ENCODE results near the gene MAGOHB. TPM values are rescaled to one million over a fixed set of nuclear protein-coding genes. Genes with fewer than 3 reads are reported as not detected.
"Not testable (repeated sequence)": the region's sequence is repeated elsewhere in the genome, so short reads cannot be mapped to it uniquely, and the experiment has no call there.

MAGOHB gene
- total RNA-seq, 1 experiment from 2014 or later = 91.4 TPM

DNA sequence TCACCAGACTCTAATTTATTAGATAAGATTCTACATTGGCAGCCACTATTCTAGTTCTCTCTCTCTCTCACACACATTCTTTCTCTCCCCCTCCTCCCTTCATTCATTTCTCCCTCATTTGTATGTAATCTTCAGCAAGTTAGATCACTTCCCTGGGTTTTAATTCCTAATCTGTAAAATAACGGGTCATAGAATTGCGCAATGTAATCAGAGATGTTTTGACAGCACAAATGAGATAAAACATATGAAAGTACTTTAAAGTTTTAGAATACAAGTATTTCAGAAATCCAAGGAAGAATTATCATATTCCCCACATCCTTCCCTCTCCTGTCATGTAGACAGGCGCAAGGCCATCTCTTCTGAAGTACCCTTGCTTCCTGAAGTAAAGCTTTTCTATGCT is 38.8 kb upstream of the MAGOHB start:
- BruUV-seq (replicated peaks) = no TSS peak
- no peak for TF ChIP-seq EZH2 (IDR thresholded peaks at IDR 0.05; ENCODE audit: low read depth)
- TF ChIP-seq, protein P1, sequence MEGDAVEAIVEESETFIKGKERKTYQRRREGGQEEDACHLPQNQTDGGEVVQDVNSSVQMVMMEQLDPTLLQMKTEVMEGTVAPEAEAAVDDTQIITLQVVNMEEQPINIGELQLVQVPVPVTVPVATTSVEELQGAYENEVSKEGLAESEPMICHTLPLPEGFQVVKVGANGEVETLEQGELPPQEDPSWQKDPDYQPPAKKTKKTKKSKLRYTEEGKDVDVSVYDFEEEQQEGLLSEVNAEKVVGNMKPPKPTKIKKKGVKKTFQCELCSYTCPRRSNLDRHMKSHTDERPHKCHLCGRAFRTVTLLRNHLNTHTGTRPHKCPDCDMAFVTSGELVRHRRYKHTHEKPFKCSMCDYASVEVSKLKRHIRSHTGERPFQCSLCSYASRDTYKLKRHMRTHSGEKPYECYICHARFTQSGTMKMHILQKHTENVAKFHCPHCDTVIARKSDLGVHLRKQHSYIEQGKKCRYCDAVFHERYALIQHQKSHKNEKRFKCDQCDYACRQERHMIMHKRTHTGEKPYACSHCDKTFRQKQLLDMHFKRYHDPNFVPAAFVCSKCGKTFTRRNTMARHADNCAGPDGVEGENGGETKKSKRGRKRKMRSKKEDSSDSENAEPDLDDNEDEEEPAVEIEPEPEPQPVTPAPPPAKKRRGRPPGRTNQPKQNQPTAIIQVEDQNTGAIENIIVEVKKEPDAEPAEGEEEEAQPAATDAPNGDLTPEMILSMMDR (conservative IDR thresholded peaks at IDR 0.05) = no peak
- ChIA-PET POLR2A (ENCODE audit: unreplicated experiment) (no interaction called here), CTCF (no interaction called here)
- no peaks in the 10 kb centered on the region for H3K9me2 ChIP-seq (ENCODE audit: insufficient read depth)
- H3K27ac ChIP-seq = no peak overlapping the region
- no peaks in the 10 kb centered on the region for H3K4me1 ChIP-seq (replicated peaks; ENCODE audit: insufficient read depth)
- H4K20me1 ChIP-seq (ENCODE audit: insufficient read depth) = no peaks in the 10 kb centered on the region
- peaks cover 3% of the 10 kb centered on the region; the same call in 1 of the 2 replicates for H3K9me3 ChIP-seq (ENCODE audit: insufficient read depth, low read depth)
- no peak for DNase-seq
- H3K36me3 ChIP-seq (ENCODE audit: low read depth) = no peaks in the 10 kb centered on the region
- H2AFZ ChIP-seq = no peak overlapping the region
- intact Hi-C loops (cut with micrococcal nuclease; ENCODE audit: unreplicated experiment) = no loop called here
- no peaks in the 10 kb centered on the region for H3K27me3 ChIP-seq (ENCODE audit: insufficient read depth, low read depth)
- H3F3A ChIP-seq (ENCODE audit: insufficient read depth, low read depth) = peaks cover 4% of the 10 kb centered on the region; the same call in 1 of the 2 replicates
- H3K4me2 ChIP-seq = no peak overlapping the region
- H3K4me3 ChIP-seq = no peak overlapping the region
- H3K79me2 ChIP-seq (ENCODE audit: low read depth) = no peaks in the 10 kb centered on the region

DNA sequence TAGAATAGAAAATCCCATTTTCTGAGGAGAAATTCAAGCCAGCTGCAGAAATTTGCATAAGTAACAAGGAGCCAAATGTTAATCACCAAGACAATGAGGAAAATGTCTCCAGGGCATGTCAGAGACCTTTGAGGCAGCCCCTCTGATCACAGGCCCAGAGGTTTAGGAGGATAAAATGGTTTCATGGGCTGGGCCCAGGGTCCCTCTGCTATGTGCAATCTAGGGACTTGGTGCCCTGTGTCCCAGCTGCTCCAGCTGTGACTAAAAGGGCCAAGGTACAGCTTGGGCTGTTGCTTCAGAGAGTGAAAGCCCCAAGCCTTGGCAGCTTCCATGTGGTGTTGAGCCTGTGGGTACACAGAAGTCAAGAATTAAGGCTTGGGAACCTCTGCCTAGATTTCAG is 33.2 kb upstream of the MAGOHB start:
- CTCF ChIA-PET; H4K20me1 ChIP-seq (ENCODE audit: insufficient read depth); H3K4me3 ChIP-seq; H3K27me3 ChIP-seq (ENCODE audit: insufficient read depth, low read depth); BruUV-seq (replicated peaks); DNase-seq; H3K36me3 ChIP-seq (ENCODE audit: low read depth); H3K79me2 ChIP-seq (ENCODE audit: low read depth); intact Hi-C loops (cut with micrococcal nuclease; ENCODE audit: unreplicated experiment); H2AFZ ChIP-seq; H3F3A ChIP-seq (ENCODE audit: insufficient read depth, low read depth); H3K9me2 ChIP-seq (ENCODE audit: insufficient read depth); H3K4me1 ChIP-seq (replicated peaks; ENCODE audit: insufficient read depth); H3K4me2 ChIP-seq; POLR2A ChIA-PET (ENCODE audit: unreplicated experiment); H3K27ac ChIP-seq: not testable (repeated sequence)
- peaks cover 15% of the 10 kb centered on the region for H3K9me3 ChIP-seq (ENCODE audit: insufficient read depth, low read depth)

DNA sequence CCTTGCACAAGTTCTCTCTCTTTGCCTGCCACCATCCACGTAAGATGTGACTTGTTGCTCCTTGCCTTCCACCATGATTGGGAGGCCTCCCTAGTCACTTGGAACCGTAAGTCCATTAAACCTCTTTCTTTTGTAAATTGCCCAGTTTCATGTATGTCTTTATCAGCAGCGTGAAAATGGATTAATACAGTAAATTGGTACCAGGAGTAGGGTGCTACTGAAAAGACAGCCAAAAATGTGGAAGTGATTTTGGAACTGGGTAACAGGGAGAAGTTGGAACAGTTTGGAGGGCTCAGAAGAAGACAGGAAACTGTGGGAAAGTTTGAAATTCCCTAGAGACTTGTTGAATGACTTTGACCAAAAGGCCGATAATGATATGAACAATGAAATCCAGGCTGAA is 32.5 kb upstream of the MAGOHB start:
- TF ChIP-seq, protein P1 (conservative IDR thresholded peaks at IDR 0.05) = no peak
- TF ChIP-seq EZH2 (IDR thresholded peaks at IDR 0.05; ENCODE audit: low read depth) = no peak
- Histone ChIP-seq H3K9me3 (ENCODE audit: insufficient read depth, low read depth) (peaks cover 15% of the 10 kb centered on the region), H3K9me2 (ENCODE audit: insufficient read depth) (no peaks in the 10 kb centered on the region), H2AFZ (no peak overlapping the region), H3K4me3 (no peak overlapping the region), H4K20me1 (ENCODE audit: insufficient read depth) (no peaks in the 10 kb centered on the region), H3K27ac (no peak overlapping the region), H3K4me2 (no peak overlapping the region), H3F3A (ENCODE audit: insufficient read depth, low read depth) (peaks cover 4% of the 10 kb centered on the region; the same call in 1 of the 2 replicates), H3K79me2 (ENCODE audit: low read depth) (no peaks in the 10 kb centered on the region), H3K4me1 (replicated peaks; ENCODE audit: insufficient read depth) (no peaks in the 10 kb centered on the region), H3K36me3 (ENCODE audit: low read depth) (no peaks in the 10 kb centered on the region), H3K27me3 (ENCODE audit: insufficient read depth, low read depth) (no peaks in the 10 kb centered on the region)
- CTCF ChIA-PET = no interaction called here
- DNase-seq = no peak
- intact Hi-C loops (cut with micrococcal nuclease; ENCODE audit: unreplicated experiment) = no loop called here
- no TSS peak for BruUV-seq (replicated peaks)
- POLR2A ChIA-PET (ENCODE audit: unreplicated experiment) = no interaction called here

Data from PC-9 (cell line).